HCT116 (cell line): ENCODE data around the gene FGD5. TPM values are rescaled to one million over a fixed set of nuclear protein-coding genes. Genes with fewer than 3 reads are reported as not detected.

Experiments
- ATAC-seq: fragments of 200-7000 bp; cut with Tn5 transposase; 2 replicates; pipeline ENCODE4 v1.9.1; 2020; ENCODE audit warnings: mild to moderate bottlenecking, moderate library complexity
- BruUV-seq: library from RNA; stranded (reverse); fragments of 400-500 nt; replicated peaks from 2 replicates; lab custom pipeline; 2021; lab: Mats Ljungman, UMichigan
- CTCF ChIA-PET: fragments of 300-600 bp; sonication (Branson Sonifier 250); formaldehyde crosslinking; loops from one replicate; lab custom pipeline; 2021; ENCODE audit warnings: antibody characterized with exemption; lab: Charles Lee
- POLR2A ChIA-PET: fragments of 300-600, 350-600 bp; sonication (Branson Sonifier 250); formaldehyde crosslinking; loops from one replicate; lab custom pipeline; 2021; ENCODE audit warnings: antibody characterized with exemption; lab: Charles Lee
- RAD21 ChIA-PET, 2 experiments: fragments of 300-600 bp; sonication (Branson Sonifier 250); formaldehyde crosslinking; loops; one replicate each; lab custom pipeline; 2023; ENCODE audit warnings: low total read pairs in 2 of 2; ENCODE audit not compliant: uncharacterized antibody in 2 of 2, unreplicated experiment in 2 of 2, low non-redundant PET in 1 of 2; lab: Charles Lee
- DNase-seq: peaks from one replicate; pipeline ENCODE4 v3.0.0-alpha.2; 2010; ENCODE audit warnings: low read depth, low spot score
- H2AFZ ChIP-seq: fragments of 200-600 bp; shearing (Covaris generic), sonication (generic); 2 replicates; pipeline ENCODE4 v1.6.1; 2017; ENCODE audit warnings: low read depth, mixed run types, mixed read lengths, antibody characterized with exemption, low read length; ENCODE audit not compliant: poor library complexity, severe bottlenecking
- H3K27ac ChIP-seq: 2 replicates; pipeline ENCODE4 v1.5.1; 2012; ENCODE audit warnings: low read depth, low read length
- H3K27me3 ChIP-seq: fragments of 200-600 bp; sonication (generic); 2 replicates; pipeline ENCODE4 v1.6.1; 2016; ENCODE audit warnings: mixed run types, low read length, mixed read lengths; ENCODE audit not compliant: insufficient read depth
- H3K36me3 ChIP-seq, 2 experiments: fragments of 200-500 bp in 1 of 2; fragments of 200-600 bp in 1 of 2; sonication (Bioruptor generic) in 1 of 2; sonication (generic) in 1 of 2; 2 replicates each; pipeline versions ENCODE4 v1.5.1 to v1.6.1; 2014 to 2016; ENCODE audit warnings: low read length in 2 of 2, inconsistent platforms in 1 of 2, mixed read lengths in 1 of 2, mixed run types in 1 of 2; ENCODE audit not compliant: insufficient read depth in 2 of 2, control insufficient read depth in 1 of 2
- H3K4me1 ChIP-seq, 2 experiments: fragments of 200-600 bp in 1 of 2; sonication (generic) in 1 of 2; 2 replicates each; pipeline versions ENCODE4 v1.5.1 to v1.6.1; 2012 to 2017; ENCODE audit warnings: low read length in 2 of 2, inconsistent platforms in 1 of 2, mild to moderate bottlenecking in 1 of 2, mixed read lengths in 1 of 2, mixed run types in 1 of 2, moderate library complexity in 1 of 2; ENCODE audit not compliant: insufficient read depth in 2 of 2, control insufficient read depth in 1 of 2
- H3K4me2 ChIP-seq: fragments of 200-600 bp; sonication (generic); 2 replicates; pipeline ENCODE4 v1.6.1; 2017; ENCODE audit warnings: mixed run types, low read length, mixed read lengths
- H3K4me3 ChIP-seq, 2 experiments: fragments of 200-600 bp in 1 of 2; sonication (generic) in 1 of 2; replicated peaks in 1 of 2; 2 replicates each; pipeline ENCODE4 v1.5.1; 2011 to 2016; ENCODE audit warnings: low read length in 2 of 2, control low read depth in 1 of 2, low read depth in 1 of 2, mild to moderate bottlenecking in 1 of 2, mixed read lengths in 1 of 2, mixed run types in 1 of 2
- H3K79me2 ChIP-seq: fragments of 200-600 bp; sonication (generic); 2 replicates; pipeline ENCODE4 v1.6.1; 2017; ENCODE audit warnings: mild to moderate bottlenecking, mixed run types, low read length, moderate library complexity, mixed read lengths; ENCODE audit not compliant: insufficient read depth
- H3K9ac ChIP-seq: fragments of 200-600 bp; sonication (generic); 2 replicates; pipeline ENCODE4 v1.6.1; 2016; ENCODE audit warnings: low read length, mixed read lengths
- H3K9me2 ChIP-seq: fragments of 200-600 bp; sonication (generic), shearing (Covaris generic); 2 replicates; pipeline ENCODE4 v1.6.1; 2017; ENCODE audit warnings: mixed run types, mild to moderate bottlenecking, moderate library complexity; ENCODE audit not compliant: insufficient read depth
- H3K9me3 ChIP-seq, 2 experiments: fragments of 200-500 bp in 1 of 2; fragments of 200-600 bp in 1 of 2; sonication (Bioruptor generic) in 1 of 2; sonication (generic) in 1 of 2; 2 replicates each; pipeline ENCODE4 v1.6.1; 2014 to 2017; ENCODE audit warnings: low read length in 2 of 2, mixed read lengths in 2 of 2, inconsistent platforms in 1 of 2, low read depth in 1 of 2, mild to moderate bottlenecking in 1 of 2, mixed run types in 1 of 2, moderate library complexity in 1 of 2; ENCODE audit not compliant: control insufficient read depth in 1 of 2, insufficient read depth in 1 of 2
- H4K20me1 ChIP-seq: fragments of 200-600 bp; sonication (generic), shearing (Covaris generic); 2 replicates; pipeline ENCODE4 v1.6.1; 2017; ENCODE audit warnings: mixed run types, mild to moderate bottlenecking, moderate library complexity; ENCODE audit not compliant: insufficient read depth
- ATF3 ChIP-seq: IDR thresholded peaks from 2 replicates; pipeline ENCODE4 v1.6.1; 2012
- RAD21 ChIP-seq: IDR thresholded peaks from 2 replicates; pipeline ENCODE4 v1.6.1; 2012; ENCODE audit warnings: low read depth, mild to moderate bottlenecking
- SP1 ChIP-seq: IDR thresholded peaks from 2 replicates; pipeline ENCODE4 v1.6.1; 2012; ENCODE audit warnings: low read depth
- ZBTB33 ChIP-seq: IDR thresholded peaks from 2 replicates; pipeline ENCODE4 v1.6.1; 2011; ENCODE audit warnings: mild to moderate bottlenecking, low read length, moderate library complexity; ENCODE audit not compliant: insufficient replicate concordance; ENCODE audit errors: extremely low read depth
- ZNF274 ChIP-seq: fragments of 200-500 bp; sonication (Bioruptor generic); IDR thresholded peaks from 2 replicates; pipeline ENCODE4 v1.6.1; 2014; ENCODE audit warnings: mild to moderate bottlenecking, low read depth, low read length, inconsistent platforms
- intact Hi-C: fragments of 100-400 bp; cut with micrococcal nuclease; formaldehyde crosslinking; loops from 2 replicates; pipeline ENCODE4 v1.10.0; 2022
- total RNA-seq: library from RNA; stranded (reverse); gene quantifications from one replicate; pipeline ENCODE4 v1.2.1, GENCODE V29; 2021; ENCODE audit not compliant: unreplicated experiment

Gene FGD5
- total RNA-seq, 1 experiment from 2014 or later, result 0.22 TPM

GRCh38 chr3:14789640-14790285 lies 29.0 kb upstream of the FGD5 start:
- no peaks in the 10 kb centered on the region for H3K36me3 ChIP-seq
- RAD21 ChIA-PET, result no interaction called here
- no peaks in the 10 kb centered on the region for H3K9me3 ChIP-seq
- H3K27me3 ChIP-seq, result no peaks in the 10 kb centered on the region
- no peaks in the 10 kb centered on the region for H3K79me2 ChIP-seq
- H3K9me2 ChIP-seq, result no peaks in the 10 kb centered on the region
- H4K20me1 ChIP-seq, result no peaks in the 10 kb centered on the region
- no peak overlapping the region for H3K27ac ChIP-seq
- ATAC-seq (no peak), DNase-seq (no peak)
- H2AFZ ChIP-seq, result no peak overlapping the region
- no TSS peak for BruUV-seq
- H3K4me1 ChIP-seq, result peaks cover 0 to 8% of the 10 kb centered on the region in 2 experiments; a peak in 1 of 4 replicates
- CTCF ChIA-PET, result interaction anchor here (1.0 to 2.1 kb wide), 4 partner anchors 9 to 131 kb away, joined by 3 to 19 read pairs (median 8); no protein-coding TSS in a partner anchor
- no peak overlapping the region for H3K4me2 ChIP-seq
- TF ChIP-seq ATF3 (no peak), ZBTB33 (no peak), RAD21 (no peak), ZNF274 (no peak), SP1 (no peak)
- POLR2A ChIA-PET, result no interaction called here
- intact Hi-C loops, result no loop called here
- no peak overlapping the region for H3K4me3 ChIP-seq
- no peak overlapping the region for H3K9ac ChIP-seq
